GM13977 (cell line): ENCODE data around the gene ORM1.

Experiments
- DNase-seq: peaks from one replicate; pipeline ENCODE4 v3.0.0; 2012; ENCODE audit warnings: low spot score
- CTCF ChIP-seq: IDR thresholded peaks from 2 replicates; pipeline ENCODE4 v1.5.1; 2012; ENCODE audit warnings: mild to moderate bottlenecking, control low read depth; ENCODE audit not compliant: insufficient read depth; ENCODE audit errors: extremely low read depth, missing control alignments
- in situ Hi-C: fragments of 300-500 bp; cut with MboI; formaldehyde crosslinking; loops from one replicate; pipeline ENCODE4 v1.12.0; 2022; ENCODE audit warnings: low sequenced_read_pairs, low pct_unique_long_range_greater_than_20kb, mixed read lengths, inconsistent platforms; ENCODE audit not compliant: unreplicated experiment

Gene ORM1

GRCh38 chr9:114350636-114351401 is 27.9 kb downstream of the ORM1 start:
- in situ Hi-C loops = no loop called here
- no peak for TF ChIP-seq CTCF
- DNase-seq = no peak

GRCh38 chr9:114351932-114352331 is 29.0 kb downstream of the ORM1 start:
- TF ChIP-seq CTCF = no peak
- DNase-seq = no peak
- in situ Hi-C loops = no loop called here

- no peak for DNase-seq
- TF ChIP-seq CTCF = no peak
- in situ Hi-C loops = no loop called here
These were observed 32.9 kb downstream of the ORM1 start for GRCh38 chr9:114355821-114356220.

GRCh38 chr9:114356792-114357191 is 33.9 kb downstream of the ORM1 start:
- TF ChIP-seq CTCF = no peak
- DNase-seq = no peak
- in situ Hi-C loops = no loop called here

- DNase-seq = no peak
- in situ Hi-C loops = no loop called here
- TF ChIP-seq CTCF = no peak
These were observed 34.5 kb downstream of the ORM1 start for GRCh38 chr9:114357360-114357759.

GRCh38 chr9:114357911-114358328 is 35.0 kb downstream of the ORM1 start:
- TF ChIP-seq CTCF = no peak
- in situ Hi-C loops = no loop called here
- no peak for DNase-seq
